ENCODE measurements around the gene TMEM198. TPM values are rescaled to one million over a fixed set of nuclear protein-coding genes. Genes with fewer than 3 reads are reported as not detected.

Gene TMEM198
- total RNA-seq, 2 experiments from 2014 or later = 0.95 to 1.0 TPM

DNA sequence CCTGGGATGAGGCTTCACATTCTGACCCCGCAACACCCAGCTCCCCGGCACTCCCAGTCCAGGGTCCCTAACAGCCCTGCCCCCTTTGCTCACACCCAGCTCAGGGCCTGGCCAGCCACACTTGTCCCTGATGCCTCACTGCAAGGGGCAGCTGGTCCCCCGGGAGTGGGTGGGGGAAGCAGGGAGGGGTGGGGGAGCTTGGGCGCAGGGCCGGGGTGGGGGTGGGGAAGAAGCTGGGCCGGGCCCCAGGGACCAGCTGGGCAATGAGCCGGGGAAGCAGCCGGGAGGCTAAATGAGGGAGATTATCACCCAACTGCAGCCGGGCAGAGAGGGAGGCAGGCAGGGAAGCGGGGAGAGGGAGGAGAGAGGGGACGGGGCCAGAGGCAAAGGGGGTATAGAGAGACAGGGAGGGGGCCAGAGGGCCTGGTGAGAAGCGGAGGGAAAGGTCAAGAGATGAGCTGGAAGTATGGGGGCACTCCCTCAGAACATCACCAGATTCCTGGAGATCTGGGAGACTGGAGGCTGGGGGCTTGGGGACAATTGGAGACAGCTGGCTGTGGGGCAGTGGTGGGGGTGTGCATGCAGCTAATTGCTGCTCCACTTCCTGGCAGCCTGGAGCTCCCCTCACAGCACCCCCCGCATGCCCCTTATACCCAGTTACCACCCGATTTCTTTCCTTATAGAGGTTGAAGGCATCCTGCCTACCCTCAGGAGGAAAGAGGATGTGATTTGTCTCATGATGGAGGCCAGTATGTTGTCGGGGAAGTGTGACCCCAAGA, 32.1 kb upstream of the TMEM198 start:
- Mint-ChIP-seq H3K36me3 (ENCODE audit: low read depth) (peaks cover 2% of the 10 kb centered on the region), H3K4me1 (peaks cover 12% of the 10 kb centered on the region), H3K4me3 (no peak overlapping the region), H3K27me3 (peaks cover 62% of the 10 kb centered on the region), H3K9me3 (no peaks in the 10 kb centered on the region), H3K27ac (no peak overlapping the region)
- CTCF ChIA-PET = interaction anchor here (0.5 to 0.9 kb wide), 4 partner anchors 11 to 401 kb away, joined by 3 to 4 read pairs (median 3); no protein-coding TSS in a partner anchor
- DNase-seq = no peak
- POLR2A ChIA-PET = no interaction called here

- Mint-ChIP-seq H3K4me3 (no peak overlapping the region), H3K36me3 (ENCODE audit: low read depth) (no peaks in the 10 kb centered on the region), H3K27me3 (peaks cover 68% of the 10 kb centered on the region), H3K9me3 (no peaks in the 10 kb centered on the region), H3K4me1 (peaks cover 12% of the 10 kb centered on the region), H3K27ac (no peak overlapping the region)
- ChIA-PET POLR2A (interaction anchor here (1.9 kb wide), 1 partner anchor 13 kb away, joined by 4 read pairs; no protein-coding TSS in a partner anchor), CTCF (no interaction called here)
- no peak for DNase-seq
Observed at GRCh38 chr2:219512524-219513216, 31.2 kb upstream of the TMEM198 start.

- Mint-ChIP-seq H3K4me1 (peaks cover 12% of the 10 kb centered on the region), H3K4me3 (no peak overlapping the region)
- CTCF ChIA-PET = interaction anchor here (0.6 to 1.2 kb wide), 2 partner anchors 17 to 25 kb away, joined by 3 to 7 read pairs; no protein-coding TSS in a partner anchor
Observed at GRCh38 chr2:219513787-219514186, 30.0 kb upstream of the TMEM198 start.

DNA sequence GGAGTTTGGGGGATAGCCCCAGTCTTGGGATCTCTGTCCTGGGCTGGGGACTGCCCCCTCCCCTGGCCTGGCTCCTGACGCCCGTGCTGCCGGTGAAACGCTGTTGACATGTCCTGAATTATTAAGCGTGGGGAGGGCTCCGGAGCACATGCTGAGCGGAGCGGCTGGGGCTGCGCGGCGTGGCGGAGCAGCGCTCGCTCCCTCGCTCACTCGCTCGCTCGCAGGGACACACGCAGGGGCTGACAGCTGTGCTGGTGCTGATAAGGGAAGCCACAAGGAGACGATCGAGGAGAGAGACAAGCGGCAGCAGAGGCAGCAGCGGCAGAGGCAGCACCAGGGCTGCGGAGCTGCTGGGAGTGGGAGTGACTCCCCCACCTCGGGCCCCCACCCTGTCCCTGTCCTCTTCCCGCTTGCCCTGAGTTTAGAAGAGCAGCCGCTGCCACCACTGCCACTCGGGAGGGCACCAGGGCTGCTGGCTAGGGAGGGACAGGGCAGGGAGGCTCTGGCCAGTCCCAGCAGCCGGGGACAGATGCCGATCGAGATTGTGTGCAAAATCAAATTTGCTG, 29.5 kb upstream of the TMEM198 start, which contains the start of gene ASIC4:
TSS of gene ASIC4 (plus strand) at position 287 of the 566 bp plus-strand sequence. CDS start at position 530, 243 bp downstream.
- POLR2A ChIA-PET = interaction anchor here (1.9 kb wide), 1 partner anchor 15 kb away, joined by 4 read pairs; no protein-coding TSS in a partner anchor
- Mint-ChIP-seq H3K9me3 (no peaks in the 10 kb centered on the region), H3K4me3 (no peak within 1 kb of the TSS), H3K27me3 (peaks cover 80% of the 10 kb centered on the region), H3K27ac (peak within 1 kb of the TSS; percentile 26), H3K36me3 (ENCODE audit: low read depth) (no peaks in the 10 kb centered on the region), H3K4me1 (peaks cover 12% of the 10 kb centered on the region)
- CTCF ChIA-PET = interaction anchor here (0.6 to 1.2 kb wide), 2 partner anchors 16 to 26 kb away, joined by 3 to 7 read pairs; no protein-coding TSS in a partner anchor
- DNase-seq = no peak

More at GRCh38 chr2:219513787-219514186, 30.0 kb upstream of the TMEM198 start:
- POLR2A ChIA-PET = interaction anchor here (1.9 kb wide), 1 partner anchor 14 kb away, joined by 4 read pairs; no protein-coding TSS in a partner anchor
- Mint-ChIP-seq H3K9me3 (no peaks in the 10 kb centered on the region), H3K27me3 (peaks cover 78% of the 10 kb centered on the region), H3K27ac (no peak overlapping the region), H3K36me3 (ENCODE audit: low read depth) (no peaks in the 10 kb centered on the region)
- DNase-seq = no peak

DNA sequence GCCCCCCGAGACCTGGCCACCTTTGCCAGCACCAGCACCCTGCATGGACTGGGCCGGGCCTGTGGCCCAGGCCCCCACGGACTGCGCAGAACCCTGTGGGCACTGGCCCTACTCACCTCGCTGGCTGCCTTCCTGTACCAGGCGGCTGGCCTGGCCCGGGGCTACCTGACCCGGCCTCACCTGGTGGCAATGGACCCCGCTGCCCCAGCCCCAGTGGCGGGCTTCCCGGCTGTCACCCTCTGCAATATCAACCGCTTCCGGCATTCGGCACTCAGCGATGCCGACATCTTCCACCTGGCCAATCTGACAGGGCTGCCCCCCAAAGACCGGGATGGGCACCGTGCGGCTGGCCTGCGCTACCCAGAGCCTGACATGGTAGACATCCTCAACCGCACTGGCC, 29.0 kb upstream of the TMEM198 start:
- Mint-ChIP-seq H3K4me1 (peaks cover 9% of the 10 kb centered on the region), H3K36me3 (ENCODE audit: low read depth) (no peaks in the 10 kb centered on the region), H3K9me3 (no peaks in the 10 kb centered on the region), H3K27me3 (peaks cover 79% of the 10 kb centered on the region), H3K4me3 (no peak overlapping the region), H3K27ac (no peak overlapping the region)
- ChIA-PET CTCF (interaction anchor here (0.6 kb wide), 1 partner anchor 40 kb away, joined by 3 read pairs; no protein-coding TSS in a partner anchor), POLR2A (no interaction called here)
- DNase-seq = no peak

GRCh38 chr2:219515874-219516629, 27.8 kb upstream of the TMEM198 start:
- H3K4me1 Mint-ChIP-seq = peaks cover 4% of the 10 kb centered on the region
- peaks cover 78% of the 10 kb centered on the region for H3K27me3 Mint-ChIP-seq
- ChIA-PET POLR2A (no interaction called here), CTCF (no interaction called here)
- DNase-seq = no peak
- H3K4me3 Mint-ChIP-seq = no peak overlapping the region
- no peak overlapping the region for H3K27ac Mint-ChIP-seq
- no peaks in the 10 kb centered on the region for H3K36me3 Mint-ChIP-seq (ENCODE audit: low read depth)
- no peaks in the 10 kb centered on the region for H3K9me3 Mint-ChIP-seq

- ChIA-PET POLR2A (no interaction called here), CTCF (no interaction called here)
- H3K4me1 Mint-ChIP-seq = peaks cover 4% of the 10 kb centered on the region
- H3K27ac Mint-ChIP-seq = no peak overlapping the region
- H3K36me3 Mint-ChIP-seq (ENCODE audit: low read depth) = no peaks in the 10 kb centered on the region
- H3K27me3 Mint-ChIP-seq = peaks cover 81% of the 10 kb centered on the region
- H3K4me3 Mint-ChIP-seq = no peak overlapping the region
- no peaks in the 10 kb centered on the region for H3K9me3 Mint-ChIP-seq
- DNase-seq = no peak
Observed at GRCh38 chr2:219516888-219517287, 26.9 kb upstream of the TMEM198 start.

DNA sequence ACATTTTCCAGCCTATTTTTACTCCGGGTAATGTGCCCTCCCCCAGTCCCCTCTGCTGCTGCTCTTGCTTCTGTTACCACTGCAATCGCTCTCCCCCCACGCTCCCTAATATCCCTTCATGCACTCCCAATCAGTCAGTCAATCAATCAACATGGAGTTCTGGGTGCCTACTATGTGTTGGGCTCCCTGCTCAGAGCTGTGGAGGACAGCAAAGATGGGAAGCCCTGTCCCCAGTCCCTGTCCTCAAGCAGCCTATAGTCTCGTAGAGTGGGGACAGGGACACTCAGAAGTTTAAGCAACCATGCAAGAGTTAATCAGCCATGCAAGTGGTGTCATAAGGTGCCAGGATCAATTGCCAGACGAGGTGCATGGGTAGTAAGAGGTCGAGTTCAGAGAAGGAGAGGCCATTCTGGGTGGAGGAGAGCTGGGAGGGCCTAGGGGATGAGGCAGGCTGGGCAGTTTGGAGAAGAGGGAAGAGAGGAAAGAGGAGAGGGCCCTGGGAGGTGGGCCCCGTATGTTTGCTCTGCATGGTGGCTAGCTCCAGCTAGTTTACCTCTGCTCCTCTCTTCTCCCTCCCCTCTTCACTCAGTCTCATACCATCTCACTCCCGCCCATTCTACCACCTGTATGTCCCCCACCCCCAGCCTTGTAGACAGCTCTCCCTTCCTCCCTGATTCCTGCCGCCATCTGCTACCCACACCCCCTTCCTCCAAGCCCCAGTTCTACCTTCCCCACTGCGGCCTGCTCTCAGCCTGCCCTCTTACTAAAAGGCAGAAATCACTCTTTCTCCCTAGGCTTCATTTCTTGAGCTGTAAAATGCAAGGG, 25.7 kb upstream of the TMEM198 start:
- H3K36me3 Mint-ChIP-seq (ENCODE audit: low read depth) = no peaks in the 10 kb centered on the region
- POLR2A ChIA-PET = interaction anchor here (0.7 to 1.2 kb wide), 2 partner anchors 9 to 18 kb away, joined by 3 read pairs; no protein-coding TSS in a partner anchor
- H3K4me3 Mint-ChIP-seq = no peak overlapping the region
- no peak overlapping the region for H3K27ac Mint-ChIP-seq
- H3K9me3 Mint-ChIP-seq = no peaks in the 10 kb centered on the region
- peaks cover 75% of the 10 kb centered on the region for H3K27me3 Mint-ChIP-seq
- CTCF ChIA-PET = interaction anchor here (0.9 to 1.5 kb wide), 3 partner anchors 12 to 116 kb away, joined by 3 to 6 read pairs (median 4); a partner anchor contains a TSS
- peaks cover 6% of the 10 kb centered on the region for H3K4me1 Mint-ChIP-seq
- DNase-seq = no peak

- no peaks in the 10 kb centered on the region for H3K9me3 Mint-ChIP-seq
Observed at GRCh38 chr2:219519526-219519916, 24.3 kb upstream of the TMEM198 start.

GRCh38 chr2:219520079-219520478, 23.7 kb upstream of the TMEM198 start:
- Mint-ChIP-seq H3K4me1 (peaks cover 2% of the 10 kb centered on the region), H3K36me3 (ENCODE audit: low read depth) (no peaks in the 10 kb centered on the region), H3K9me3 (no peaks in the 10 kb centered on the region), H3K4me3 (no peak overlapping the region), H3K27me3 (peaks cover 81% of the 10 kb centered on the region), H3K27ac (no peak overlapping the region)
- no peak for DNase-seq
- CTCF ChIA-PET = interaction anchor here (0.6 to 2.5 kb wide), 5 partner anchors 10 to 27 kb away, joined by 3 to 16 read pairs (median 6); a partner anchor contains a TSS
- POLR2A ChIA-PET = interaction anchor here (0.8 to 1.2 kb wide), 3 partner anchors 9 to 21 kb away, joined by 3 read pairs; partner anchors contain the start of gene GMPPA

More at GRCh38 chr2:219519526-219519916, 24.3 kb upstream of the TMEM198 start:
- Mint-ChIP-seq H3K27me3 (peaks cover 77% of the 10 kb centered on the region), H3K36me3 (ENCODE audit: low read depth) (no peaks in the 10 kb centered on the region), H3K27ac (no peak overlapping the region), H3K4me1 (peaks cover 2% of the 10 kb centered on the region), H3K4me3 (no peak overlapping the region)
- CTCF ChIA-PET = interaction anchor here (1.5 to 2.5 kb wide), 3 partner anchors 10 to 24 kb away, joined by 4 to 16 read pairs (median 7); a partner anchor contains a TSS
- DNase-seq = no peak
- POLR2A ChIA-PET = interaction anchor here (0.8 kb wide), 1 partner anchor 10 kb away, joined by 3 read pairs; no protein-coding TSS in a partner anchor

DNA sequence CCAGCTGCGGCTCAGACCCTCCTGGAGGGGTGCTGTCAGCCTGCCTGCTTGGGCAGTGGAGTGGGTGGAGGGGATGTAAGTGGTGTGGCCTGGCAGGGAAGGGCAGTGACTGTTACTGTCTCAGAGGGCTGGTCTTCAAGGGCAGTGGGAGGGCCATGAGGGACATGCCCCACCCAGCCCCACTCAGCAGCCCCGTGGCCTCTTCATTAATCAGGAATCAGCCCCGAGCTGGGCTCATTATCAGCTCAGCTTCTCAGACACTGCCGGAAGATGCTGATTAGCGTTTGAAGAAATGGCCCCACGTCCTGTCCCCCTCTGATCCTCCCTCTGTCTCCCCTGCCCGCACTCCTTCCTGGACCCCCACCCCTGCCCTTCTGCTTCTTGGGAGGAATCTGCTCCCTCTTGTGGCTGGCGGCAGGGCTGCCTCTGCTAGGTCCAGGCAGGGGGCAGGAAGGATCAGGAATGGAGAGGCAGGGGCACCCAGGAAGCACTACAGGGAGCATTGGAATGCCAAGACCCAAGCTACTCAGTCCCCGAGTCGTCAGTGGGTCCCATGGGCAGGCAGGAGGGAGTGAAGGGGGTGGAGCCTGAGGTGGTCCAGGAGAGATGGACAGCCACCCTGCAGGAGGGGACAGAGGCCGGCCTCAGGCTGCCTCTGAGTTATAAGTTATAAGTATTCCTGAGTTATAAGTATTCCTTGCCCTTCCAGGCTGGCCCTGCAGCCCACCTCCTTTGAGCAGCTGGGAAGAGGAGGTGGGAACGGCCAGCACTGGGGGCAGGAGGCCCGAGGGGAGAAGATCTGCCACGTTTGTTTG, 22.6 kb upstream of the TMEM198 start:
- Mint-ChIP-seq H3K27ac (no peak overlapping the region), H3K9me3 (no peaks in the 10 kb centered on the region), H3K27me3 (peaks cover 79% of the 10 kb centered on the region), H3K36me3 (ENCODE audit: low read depth) (no peaks in the 10 kb centered on the region), H3K4me3 (no peak overlapping the region), H3K4me1 (peaks cover 2% of the 10 kb centered on the region)
- ChIA-PET POLR2A (interaction anchor here (1.2 kb wide), 2 partner anchors 8 to 23 kb away, joined by 3 read pairs; partner anchors contain the start of gene GMPPA), CTCF (interaction anchor here (0.7 to 2.5 kb wide), 4 partner anchors 9 to 26 kb away, joined by 3 to 16 read pairs (median 4); partner anchors contain the start of gene GMPPA)
- DNase-seq = no peak

Measured in activated CD4-positive, alpha-beta memory T cell treated with anti-CD3 and anti-CD28 coated beads, Interleukin-2, amount 10 ng/mL, durations not matched to agents 7 days and 5 days (primary cell).